ENCODE results near the gene CCDC63. TPM values are rescaled to one million over a fixed set of nuclear protein-coding genes. Genes with fewer than 3 reads are reported as not detected.
A peak's percentile ranks its signal among the peaks of the same experiment; 100 is the strongest.

CCDC63 gene
- total and polyA plus RNA-seq, 5 donors from 2014 or later: not detected

GRCh38 chr12:110844551-110845338 lies 2.0 kb upstream of the CCDC63 start:
- no peak for DNase-seq
- H3K27ac Mint-ChIP-seq: peak overlapping the region in 1 of 3 donors; percentile 50
- H3K27ac ChIP-seq (ENCODE audit: insufficient read depth, low read length, poor library complexity, severe bottlenecking): no peak overlapping the region
- peaks cover 20% of the 10 kb centered on the region for H3K27me3 ChIP-seq (ENCODE audit: control insufficient read depth, insufficient read depth, low read length)
- no peak overlapping the region for H3K4me3 ChIP-seq (ENCODE audit: low read depth, low read length)
- peaks cover 5% of the 10 kb centered on the region for H3K36me3 Mint-ChIP-seq
- no peaks in the 10 kb centered on the region for H3K36me3 ChIP-seq (ENCODE audit: control insufficient read depth, insufficient read depth, low read length)
- no peaks in the 10 kb centered on the region for H3K9me3 ChIP-seq (ENCODE audit: control insufficient read depth in 2 of 2, low read length in 2 of 2)
- H3K27me3 Mint-ChIP-seq: peaks cover 42% of the 10 kb centered on the region
- H3K4me1 Mint-ChIP-seq: peaks cover 0 to 6% (median 2%) of the 10 kb centered on the region in 4 donors
- no peak overlapping the region for H3K4me3 Mint-ChIP-seq
- H3K9me3 Mint-ChIP-seq: peaks cover 0 to 2% (median 0%) of the 10 kb centered on the region in 7 donors
- ATAC-seq (ENCODE audit: low read depth in 2 of 2): no peak
- no peaks in the 10 kb centered on the region for H3K4me1 ChIP-seq (ENCODE audit: control insufficient read depth, insufficient read depth, low read length, poor library complexity, severe bottlenecking)

- DNase-seq (no peak), ATAC-seq (ENCODE audit: low read depth in 2 of 2) (no peak)
- Mint-ChIP-seq H3K27me3 (peaks cover 41% of the 10 kb centered on the region), H3K36me3 (peaks cover 5% of the 10 kb centered on the region), H3K9me3 (peaks cover 0 to 2% (median 0%) of the 10 kb centered on the region in 7 donors), H3K27ac (no peak overlapping the region), H3K4me1 (peaks cover 0 to 6% (median 2%) of the 10 kb centered on the region in 4 donors), H3K4me3 (no peak overlapping the region)
- H3K27ac ChIP-seq (ENCODE audit: insufficient read depth, low read length, poor library complexity, severe bottlenecking): no peak overlapping the region
- no peaks in the 10 kb centered on the region for H3K9me3 ChIP-seq (ENCODE audit: control insufficient read depth in 2 of 2, low read length in 2 of 2)
- H3K36me3 ChIP-seq (ENCODE audit: control insufficient read depth, insufficient read depth, low read length): no peaks in the 10 kb centered on the region
- H3K4me1 ChIP-seq (ENCODE audit: control insufficient read depth, insufficient read depth, low read length, poor library complexity, severe bottlenecking): no peaks in the 10 kb centered on the region
- peaks cover 26% of the 10 kb centered on the region for H3K27me3 ChIP-seq (ENCODE audit: control insufficient read depth, insufficient read depth, low read length)
- no peak overlapping the region for H3K4me3 ChIP-seq (ENCODE audit: low read depth, low read length)
Observed at GRCh38 chr12:110845339-110845682, 1.5 kb upstream of the CCDC63 start.

GRCh38 chr12:110848314-110848923 lies 1.6 kb downstream of the CCDC63 start:
- Mint-ChIP-seq H3K27ac (peak overlapping the region in 1 of 3 donors; percentile 53), H3K4me1 (peaks cover 0 to 6% (median 2%) of the 10 kb centered on the region in 4 donors), H3K4me3 (no peak overlapping the region), H3K27me3 (peaks cover 49% of the 10 kb centered on the region), H3K36me3 (peaks cover 5% of the 10 kb centered on the region), H3K9me3 (peaks cover 0 to 2% (median 0%) of the 10 kb centered on the region in 7 donors)
- Histone ChIP-seq H3K27me3 (ENCODE audit: control insufficient read depth, insufficient read depth, low read length) (peaks cover 26% of the 10 kb centered on the region), H3K36me3 (ENCODE audit: control insufficient read depth, insufficient read depth, low read length) (no peaks in the 10 kb centered on the region), H3K4me3 (ENCODE audit: low read depth, low read length) (no peak overlapping the region), H3K27ac (ENCODE audit: insufficient read depth, low read length, poor library complexity, severe bottlenecking) (no peak overlapping the region), H3K4me1 (ENCODE audit: control insufficient read depth, insufficient read depth, low read length, poor library complexity, severe bottlenecking) (no peaks in the 10 kb centered on the region), H3K9me3 (ENCODE audit: control insufficient read depth in 2 of 2, low read length in 2 of 2) (no peaks in the 10 kb centered on the region)
- ATAC-seq (ENCODE audit: low read depth in 2 of 2) (no peak), DNase-seq (no peak)

- Mint-ChIP-seq H3K36me3 (peaks cover 5% of the 10 kb centered on the region), H3K27me3 (peaks cover 43% of the 10 kb centered on the region), H3K4me3 (no peak overlapping the region), H3K9me3 (peaks cover 0 to 2% (median 0%) of the 10 kb centered on the region in 7 donors), H3K4me1 (peaks cover 0 to 6% (median 2%) of the 10 kb centered on the region in 4 donors), H3K27ac (no peak overlapping the region)
- H3K27ac ChIP-seq (ENCODE audit: insufficient read depth, low read length, poor library complexity, severe bottlenecking): no peak overlapping the region
- ATAC-seq (ENCODE audit: low read depth in 2 of 2): no peak
- no peaks in the 10 kb centered on the region for H3K9me3 ChIP-seq (ENCODE audit: control insufficient read depth in 2 of 2, low read length in 2 of 2)
- no peak for DNase-seq
- H3K4me1 ChIP-seq (ENCODE audit: control insufficient read depth, insufficient read depth, low read length, poor library complexity, severe bottlenecking): no peaks in the 10 kb centered on the region
- H3K36me3 ChIP-seq (ENCODE audit: control insufficient read depth, insufficient read depth, low read length): no peaks in the 10 kb centered on the region
- no peak overlapping the region for H3K4me3 ChIP-seq (ENCODE audit: low read depth, low read length)
- H3K27me3 ChIP-seq (ENCODE audit: control insufficient read depth, insufficient read depth, low read length): peaks cover 23% of the 10 kb centered on the region
Observed at GRCh38 chr12:110849221-110849620, 2.4 kb downstream of the CCDC63 start.

GRCh38 chr12:110849748-110850403 lies 3.1 kb downstream of the CCDC63 start:
- no peaks in the 10 kb centered on the region for H3K4me1 ChIP-seq (ENCODE audit: control insufficient read depth, insufficient read depth, low read length, poor library complexity, severe bottlenecking)
- no peak overlapping the region for H3K4me3 ChIP-seq (ENCODE audit: low read depth, low read length)
- H3K9me3 Mint-ChIP-seq: peaks cover 0 to 2% (median 0%) of the 10 kb centered on the region in 7 donors
- no peak overlapping the region for H3K27ac ChIP-seq (ENCODE audit: insufficient read depth, low read length, poor library complexity, severe bottlenecking)
- H3K4me1 Mint-ChIP-seq: peaks cover 0 to 6% (median 2%) of the 10 kb centered on the region in 4 donors
- ATAC-seq (ENCODE audit: low read depth in 2 of 2) (no peak), DNase-seq (no peak)
- H3K27me3 ChIP-seq (ENCODE audit: control insufficient read depth, insufficient read depth, low read length): peaks cover 21% of the 10 kb centered on the region
- no peaks in the 10 kb centered on the region for H3K9me3 ChIP-seq (ENCODE audit: control insufficient read depth in 2 of 2, low read length in 2 of 2)
- no peak overlapping the region for H3K4me3 Mint-ChIP-seq
- H3K27me3 Mint-ChIP-seq: peaks cover 43% of the 10 kb centered on the region
- no peaks in the 10 kb centered on the region for H3K36me3 ChIP-seq (ENCODE audit: control insufficient read depth, insufficient read depth, low read length)
- H3K36me3 Mint-ChIP-seq: peaks cover 5% of the 10 kb centered on the region
- H3K27ac Mint-ChIP-seq: no peak overlapping the region

- no peaks in the 10 kb centered on the region for H3K36me3 ChIP-seq (ENCODE audit: control insufficient read depth, insufficient read depth, low read length)
- peaks cover 36% of the 10 kb centered on the region for H3K27me3 Mint-ChIP-seq
- DNase-seq: no peak
Observed at GRCh38 chr12:110850762-110851161, 4.0 kb downstream of the CCDC63 start.

GRCh38 chr12:110853836-110854235 lies 7.0 kb downstream of the CCDC63 start:
- peaks cover 8% of the 10 kb centered on the region for H3K27me3 ChIP-seq (ENCODE audit: control insufficient read depth, insufficient read depth, low read length)
- Mint-ChIP-seq H3K27me3 (peaks cover 22% of the 10 kb centered on the region), H3K9me3 (peaks cover 0 to 2% (median 0%) of the 10 kb centered on the region in 7 donors), H3K4me3 (no peak overlapping the region), H3K4me1 (no peaks in the 10 kb centered on the region), H3K36me3 (no peaks in the 10 kb centered on the region), H3K27ac (no peak overlapping the region)
- H3K9me3 ChIP-seq (ENCODE audit: control insufficient read depth in 2 of 2, low read length in 2 of 2): no peaks in the 10 kb centered on the region
- DNase-seq (no peak), ATAC-seq (ENCODE audit: low read depth in 2 of 2) (no peak)
- H3K4me1 ChIP-seq (ENCODE audit: control insufficient read depth, insufficient read depth, low read length, poor library complexity, severe bottlenecking): no peaks in the 10 kb centered on the region
- no peak overlapping the region for H3K27ac ChIP-seq (ENCODE audit: insufficient read depth, low read length, poor library complexity, severe bottlenecking)
- H3K4me3 ChIP-seq (ENCODE audit: low read depth, low read length): no peak overlapping the region
- H3K36me3 ChIP-seq (ENCODE audit: control insufficient read depth, insufficient read depth, low read length): no peaks in the 10 kb centered on the region

More at GRCh38 chr12:110850762-110851161, 4.0 kb downstream of the CCDC63 start:
- peak overlapping the region in 1 of 4 donors; percentile 73 for H3K4me3 Mint-ChIP-seq
- peaks cover 0 to 6% (median 2%) of the 10 kb centered on the region in 4 donors for H3K4me1 Mint-ChIP-seq
- Histone ChIP-seq H3K27ac (ENCODE audit: insufficient read depth, low read length, poor library complexity, severe bottlenecking) (no peak overlapping the region), H3K9me3 (ENCODE audit: control insufficient read depth in 2 of 2, low read length in 2 of 2) (no peaks in the 10 kb centered on the region), H3K4me1 (ENCODE audit: control insufficient read depth, insufficient read depth, low read length, poor library complexity, severe bottlenecking) (no peaks in the 10 kb centered on the region), H3K4me3 (ENCODE audit: low read depth, low read length) (no peak overlapping the region), H3K27me3 (ENCODE audit: control insufficient read depth, insufficient read depth, low read length) (peaks cover 15% of the 10 kb centered on the region)
- peaks cover 5% of the 10 kb centered on the region for H3K36me3 Mint-ChIP-seq
- H3K9me3 Mint-ChIP-seq: peaks cover 0 to 2% (median 0%) of the 10 kb centered on the region in 7 donors
- H3K27ac Mint-ChIP-seq: no peak overlapping the region
- no peak for ATAC-seq (ENCODE audit: low read depth in 2 of 2)

Measured in CD4-positive, CD25-positive, alpha-beta regulatory T cell (primary cell).